DLD1 (cell line): ENCODE data around the gene ADAM33.

Experiments
- in situ Hi-C: cut with HindIII; loops from 2 replicates; pipeline ENCODE4 v1.10.0; 2017; ENCODE audit warnings: low sequenced_read_pairs

ADAM33 gene, protein sequence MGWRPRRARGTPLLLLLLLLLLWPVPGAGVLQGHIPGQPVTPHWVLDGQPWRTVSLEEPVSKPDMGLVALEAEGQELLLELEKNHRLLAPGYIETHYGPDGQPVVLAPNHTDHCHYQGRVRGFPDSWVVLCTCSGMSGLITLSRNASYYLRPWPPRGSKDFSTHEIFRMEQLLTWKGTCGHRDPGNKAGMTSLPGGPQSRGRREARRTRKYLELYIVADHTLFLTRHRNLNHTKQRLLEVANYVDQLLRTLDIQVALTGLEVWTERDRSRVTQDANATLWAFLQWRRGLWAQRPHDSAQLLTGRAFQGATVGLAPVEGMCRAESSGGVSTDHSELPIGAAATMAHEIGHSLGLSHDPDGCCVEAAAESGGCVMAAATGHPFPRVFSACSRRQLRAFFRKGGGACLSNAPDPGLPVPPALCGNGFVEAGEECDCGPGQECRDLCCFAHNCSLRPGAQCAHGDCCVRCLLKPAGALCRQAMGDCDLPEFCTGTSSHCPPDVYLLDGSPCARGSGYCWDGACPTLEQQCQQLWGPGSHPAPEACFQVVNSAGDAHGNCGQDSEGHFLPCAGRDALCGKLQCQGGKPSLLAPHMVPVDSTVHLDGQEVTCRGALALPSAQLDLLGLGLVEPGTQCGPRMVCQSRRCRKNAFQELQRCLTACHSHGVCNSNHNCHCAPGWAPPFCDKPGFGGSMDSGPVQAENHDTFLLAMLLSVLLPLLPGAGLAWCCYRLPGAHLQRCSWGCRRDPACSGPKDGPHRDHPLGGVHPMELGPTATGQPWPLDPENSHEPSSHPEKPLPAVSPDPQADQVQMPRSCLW

DNA sequence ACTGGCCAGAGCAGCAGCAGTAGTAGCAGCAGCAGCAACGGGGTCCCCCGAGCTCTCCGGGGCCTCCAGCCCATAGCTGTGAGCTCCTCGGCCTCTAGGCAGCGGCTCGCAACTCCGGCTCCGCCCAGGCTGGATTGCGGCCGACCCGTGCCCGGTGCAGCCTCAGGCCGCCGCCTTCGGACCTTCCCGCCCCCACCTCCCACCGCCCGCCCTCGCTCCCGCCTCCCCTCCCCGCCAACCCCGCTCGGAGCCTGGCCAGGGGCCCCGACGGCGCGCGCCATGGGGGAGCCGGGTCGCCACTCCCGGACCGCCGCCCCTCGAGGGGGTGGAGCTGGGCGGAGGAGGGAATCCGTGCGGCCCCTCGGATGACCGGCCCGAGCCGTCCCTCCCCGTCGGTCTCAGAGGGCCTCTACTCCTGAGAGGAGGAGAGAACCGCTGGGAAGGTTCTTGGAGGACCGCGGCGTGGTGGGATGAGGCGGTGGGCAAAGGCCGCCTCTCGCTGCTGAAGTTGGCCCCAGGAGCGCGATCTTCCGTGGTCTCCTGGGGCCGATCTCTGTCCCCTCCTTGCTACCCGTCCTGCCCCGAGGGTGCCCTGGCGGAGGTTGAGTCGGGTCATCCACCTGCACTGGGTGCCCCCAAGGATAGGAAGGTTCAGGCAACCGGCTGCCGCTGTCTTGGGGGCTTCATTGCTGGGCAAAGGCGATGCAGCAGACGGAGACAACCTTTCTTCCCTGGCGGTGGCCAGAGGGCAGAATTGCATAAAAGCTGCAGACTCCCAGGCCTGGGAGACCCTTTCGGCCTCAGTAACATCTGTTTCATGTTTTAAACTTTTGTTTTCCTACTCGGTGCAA, at the start of gene ADAM33:
Gene ADAM33, minus strand, starts transcription at position 80 of the 851 bp plus-strand sequence. Its CDS starts 6 bp downstream, at position 74.
- in situ Hi-C loops: no loop called here

DNA sequence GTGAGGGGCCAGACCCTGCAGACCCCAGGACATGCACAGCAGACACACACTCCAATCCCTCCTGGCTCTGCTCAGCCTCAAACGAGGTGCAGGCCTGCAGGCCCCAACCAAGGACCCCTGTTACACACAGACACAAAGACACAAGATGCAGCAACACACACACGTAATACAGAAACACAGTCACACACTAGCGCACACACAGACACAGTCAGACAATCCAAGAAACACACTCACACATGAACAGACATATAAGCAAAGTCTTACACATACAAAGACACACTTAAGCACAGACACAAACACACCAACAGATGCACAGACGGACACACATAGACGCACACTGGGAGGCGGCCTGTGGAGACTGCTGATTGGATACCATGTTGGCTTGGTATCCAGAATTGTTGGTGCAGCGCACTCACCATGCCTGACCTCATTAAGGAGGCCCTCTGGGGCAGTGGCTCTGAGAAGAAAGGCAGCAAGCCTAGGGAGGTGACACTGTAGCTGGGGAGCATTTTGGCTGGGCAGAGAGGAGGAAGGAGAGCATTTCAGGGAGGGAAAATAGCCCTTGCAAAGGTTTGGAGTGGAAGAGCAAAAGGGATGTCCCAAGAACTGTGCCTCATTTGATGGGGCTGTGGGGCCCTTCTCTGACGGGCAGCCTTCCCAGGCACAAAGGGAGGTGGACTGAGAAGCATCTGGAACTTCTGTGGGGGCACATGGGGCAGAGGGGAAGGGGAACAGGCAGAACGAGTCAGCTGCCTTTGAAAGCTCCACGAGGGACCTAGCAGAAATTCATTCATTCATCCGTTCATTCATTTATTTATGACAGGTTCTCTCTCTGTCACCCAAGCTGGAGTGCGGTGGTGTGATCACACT, 49.2 kb upstream of the ADAM33 start:
- in situ Hi-C loops: loop anchor here (25.0 kb wide), 1 partner anchor 94 kb away; no protein-coding TSS in a partner anchor

DNA sequence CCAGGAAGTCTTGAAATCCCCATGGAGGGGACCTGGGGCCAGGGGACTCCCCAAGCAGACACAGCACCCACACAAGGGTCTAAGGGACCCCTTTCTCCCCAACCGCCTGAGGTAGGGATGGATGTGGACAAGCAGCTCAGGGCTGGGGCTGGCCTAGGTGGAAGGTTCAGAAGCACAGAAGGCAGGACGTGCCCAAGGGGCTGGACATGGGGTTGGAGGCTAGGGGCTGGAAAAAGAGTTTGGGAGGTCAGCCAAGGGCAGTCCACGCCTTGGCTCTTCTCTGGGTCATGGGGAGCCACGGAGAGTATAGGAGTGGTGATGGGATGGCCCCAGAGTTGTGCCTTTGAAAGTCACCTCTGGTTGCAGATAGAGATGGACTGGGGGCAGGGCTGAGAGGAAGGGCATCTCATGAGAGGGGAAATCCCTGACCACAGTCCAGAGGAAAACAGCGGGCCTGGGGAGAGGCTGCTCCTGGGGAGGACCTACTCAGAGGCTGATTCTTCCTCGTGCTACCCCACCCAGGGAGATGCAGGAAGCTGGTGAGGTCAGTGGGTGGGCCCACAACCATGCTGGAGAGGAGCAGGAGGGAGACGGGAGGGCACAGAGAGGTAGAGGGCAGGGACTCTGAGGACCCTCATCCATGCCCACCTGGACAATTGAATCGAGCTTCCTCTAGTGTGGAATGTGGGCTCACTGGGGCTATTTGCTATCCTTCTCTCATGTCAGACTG, 48.2 kb upstream of the ADAM33 start:
- in situ Hi-C loops: loop anchor here (25.0 kb wide), 1 partner anchor 93 kb away; no protein-coding TSS in a partner anchor

DNA sequence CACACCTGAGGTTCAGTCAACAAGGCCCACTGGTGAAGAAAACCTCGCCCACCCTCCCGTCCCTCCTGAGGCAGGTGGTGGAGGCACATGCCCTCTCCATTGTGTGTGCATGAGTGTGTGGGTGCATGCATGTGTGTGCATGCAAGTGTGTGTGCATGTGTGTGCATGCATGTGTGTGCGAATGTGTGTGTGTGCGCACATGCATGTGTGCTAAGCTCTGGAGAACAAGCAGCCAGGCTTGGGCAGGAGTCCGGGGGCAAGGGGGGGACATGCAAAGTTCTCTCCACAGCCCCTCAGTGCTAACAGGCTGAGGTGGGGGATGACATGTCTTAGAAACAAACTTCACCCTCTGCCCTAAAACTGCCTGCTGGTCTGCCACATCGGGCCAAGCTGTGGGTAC, 47.6 kb upstream of the ADAM33 start:
- in situ Hi-C loops: loop anchor here (25.0 kb wide), 1 partner anchor 92 kb away; no protein-coding TSS in a partner anchor

DNA sequence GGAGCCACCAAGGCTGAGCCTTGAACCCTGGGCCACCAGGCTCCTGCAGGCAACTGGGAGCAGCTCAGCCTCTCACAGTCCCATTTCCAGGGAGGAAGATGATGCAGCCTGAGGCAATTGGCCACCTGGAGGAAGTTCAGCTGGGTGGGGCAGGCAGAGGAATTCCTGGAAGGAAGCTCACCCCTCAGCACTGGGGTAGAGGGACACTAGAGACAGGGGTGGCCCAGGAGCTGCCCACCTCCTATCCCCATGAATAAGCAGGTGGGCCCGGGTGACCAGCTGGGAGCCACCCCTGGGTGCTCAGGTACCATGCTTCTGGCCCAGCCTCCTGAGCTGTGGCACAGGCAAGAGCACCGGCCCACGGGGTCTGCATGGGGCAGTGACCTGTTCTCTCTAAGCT, 47.1 kb upstream of the ADAM33 start:
- in situ Hi-C loops: loop anchor here (25.0 kb wide), 1 partner anchor 92 kb away; no protein-coding TSS in a partner anchor

DNA sequence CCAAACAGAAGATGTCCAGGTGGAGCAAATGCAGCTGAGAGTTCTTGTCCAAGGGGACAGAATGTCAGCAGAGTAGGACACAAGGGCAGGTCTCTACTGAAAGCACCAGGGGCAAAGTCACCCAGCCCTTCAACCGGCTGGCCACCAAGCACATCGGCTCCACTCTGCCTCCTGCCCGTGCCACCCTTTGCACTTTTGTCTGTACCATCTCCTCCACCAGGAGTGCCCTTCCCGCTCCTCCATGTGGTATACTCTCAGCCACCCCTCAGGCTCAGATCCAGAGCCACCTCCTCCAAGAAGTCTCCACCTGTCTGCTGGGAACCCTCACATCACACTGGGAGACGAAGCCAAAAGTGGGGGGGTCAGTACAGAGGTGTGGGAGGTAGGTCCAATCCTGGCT, 46.5 kb upstream of the ADAM33 start:
- in situ Hi-C loops: loop anchor here (25.0 kb wide), 1 partner anchor 91 kb away; no protein-coding TSS in a partner anchor

DNA sequence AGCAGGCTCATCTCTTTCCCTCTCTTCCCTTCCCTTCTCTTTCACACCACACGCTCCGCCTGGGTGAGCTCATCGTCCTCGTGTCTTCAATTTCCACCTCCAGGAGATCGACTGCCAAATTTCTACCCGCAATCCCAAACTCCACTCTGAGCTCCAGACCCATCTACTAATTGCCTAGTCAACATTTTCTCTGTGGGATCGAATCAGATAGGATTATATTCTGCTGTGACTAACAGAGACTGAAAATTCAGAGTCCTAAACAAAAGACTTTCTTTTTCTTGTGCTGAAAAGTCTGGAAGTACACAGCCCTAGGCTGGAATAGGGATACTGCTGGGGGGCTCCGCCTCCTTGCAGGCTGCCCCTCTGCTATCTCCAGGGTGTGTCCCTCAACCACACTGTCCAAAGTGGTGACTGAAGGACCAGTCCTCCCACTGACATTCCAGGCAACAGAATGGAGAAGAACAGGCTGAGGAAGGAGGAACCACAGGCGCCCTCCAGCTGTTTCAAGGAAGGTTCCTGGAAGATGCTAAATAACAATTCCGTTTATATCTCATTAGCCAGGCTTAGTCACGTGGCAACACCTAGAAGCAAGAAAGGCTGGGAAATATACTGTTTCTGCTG, 45.7 kb upstream of the ADAM33 start:
- in situ Hi-C loops: loop anchor here (25.0 kb wide), 1 partner anchor 90 kb away; no protein-coding TSS in a partner anchor

DNA sequence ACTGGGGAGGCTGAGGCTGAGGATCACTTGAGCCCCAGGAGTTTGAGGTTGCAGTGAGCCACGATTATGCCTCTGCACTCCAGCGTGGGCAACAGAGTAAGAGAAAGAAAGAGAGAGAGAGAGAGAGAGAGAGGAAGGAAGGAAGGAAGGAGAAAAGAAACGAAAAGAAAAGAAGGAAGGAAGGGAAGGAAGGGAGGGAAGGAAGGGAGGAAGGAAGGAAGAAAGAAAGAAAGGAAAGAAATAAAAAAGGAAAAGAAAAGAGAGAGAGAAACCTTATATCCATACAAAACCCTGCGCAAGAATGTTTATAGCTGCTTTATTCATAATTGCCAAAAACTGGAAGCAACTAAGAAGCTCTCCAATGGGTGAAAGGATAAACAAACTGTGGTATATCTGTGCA, 42.5 kb upstream of the ADAM33 start:
- in situ Hi-C loops: no loop called here

DNA sequence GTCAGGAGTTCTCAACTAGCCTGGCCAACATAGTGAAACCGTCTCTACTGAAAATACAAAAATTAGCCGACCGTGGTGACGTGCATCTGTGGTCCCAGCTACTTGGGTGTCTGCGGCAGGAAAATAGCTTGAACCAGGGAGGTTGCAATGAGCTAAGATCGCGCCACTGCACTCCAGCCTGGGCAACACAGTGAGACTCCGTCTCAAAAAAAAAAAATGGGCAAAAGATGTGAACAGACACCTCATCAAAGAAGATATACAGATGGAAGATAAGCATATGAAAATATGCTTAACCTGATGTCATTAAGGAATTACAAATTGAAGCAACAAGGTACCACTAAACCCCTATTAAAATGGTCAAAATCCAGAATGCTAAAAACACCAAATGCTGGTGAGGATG, 41.5 kb upstream of the ADAM33 start:
- in situ Hi-C loops: no loop called here

DNA sequence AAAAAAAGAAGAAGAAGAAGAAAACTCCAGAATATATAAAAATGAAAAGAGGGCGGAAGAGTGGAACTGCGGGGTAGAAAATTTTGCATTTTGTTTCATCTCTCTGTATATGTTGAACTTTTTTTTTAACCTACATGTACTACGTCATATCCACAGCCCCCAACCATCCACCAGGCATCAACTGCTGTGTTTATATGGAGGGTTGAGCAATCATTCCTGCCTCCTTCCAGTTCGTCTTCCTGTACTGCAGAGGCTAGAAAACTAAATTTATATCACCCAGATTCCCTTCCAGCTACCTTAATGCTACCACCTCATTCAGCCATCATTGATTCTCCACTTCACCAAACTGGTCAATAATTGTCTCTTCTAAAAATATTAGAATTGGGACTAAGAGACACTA, 40.1 kb upstream of the ADAM33 start:
- in situ Hi-C loops: no loop called here

DNA sequence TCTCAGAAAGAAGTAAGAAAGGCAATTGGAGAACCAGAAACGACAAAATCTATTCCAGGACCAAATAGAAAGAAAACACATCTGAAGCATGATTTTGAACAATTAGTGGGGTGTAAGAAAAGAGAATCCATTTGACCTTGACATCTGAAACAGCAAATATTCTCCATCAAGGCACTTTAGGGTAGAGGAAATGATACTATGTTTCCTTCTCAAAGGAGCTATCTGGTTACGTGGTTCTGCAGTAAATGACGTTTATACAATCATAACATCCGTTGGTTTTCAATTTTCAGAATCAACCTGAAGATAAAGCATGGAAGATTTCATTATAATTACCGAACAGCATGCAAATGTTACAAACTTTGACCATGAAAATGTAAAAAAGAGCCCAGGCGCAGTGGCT, 38.8 kb upstream of the ADAM33 start:
- in situ Hi-C loops: no loop called here

DNA sequence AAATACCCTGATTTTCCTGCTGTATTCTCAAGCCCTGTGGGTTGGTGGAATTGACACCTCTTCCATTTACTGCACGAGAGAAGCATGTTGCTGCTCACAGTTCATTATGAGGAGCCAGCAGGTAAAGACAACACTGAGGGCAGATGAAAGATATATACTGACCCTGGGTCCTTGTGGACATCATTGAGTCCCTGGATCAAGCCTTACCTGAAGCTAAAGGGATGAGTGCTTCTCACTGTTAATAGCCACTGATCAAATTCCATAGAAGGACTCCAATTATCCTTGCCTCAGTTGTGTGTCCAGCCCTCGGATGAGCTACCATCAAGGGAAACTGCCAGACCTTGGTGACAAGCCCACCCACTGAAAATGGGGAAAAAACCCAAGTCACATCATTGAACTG, 38.3 kb upstream of the ADAM33 start:
- in situ Hi-C loops: no loop called here

DNA sequence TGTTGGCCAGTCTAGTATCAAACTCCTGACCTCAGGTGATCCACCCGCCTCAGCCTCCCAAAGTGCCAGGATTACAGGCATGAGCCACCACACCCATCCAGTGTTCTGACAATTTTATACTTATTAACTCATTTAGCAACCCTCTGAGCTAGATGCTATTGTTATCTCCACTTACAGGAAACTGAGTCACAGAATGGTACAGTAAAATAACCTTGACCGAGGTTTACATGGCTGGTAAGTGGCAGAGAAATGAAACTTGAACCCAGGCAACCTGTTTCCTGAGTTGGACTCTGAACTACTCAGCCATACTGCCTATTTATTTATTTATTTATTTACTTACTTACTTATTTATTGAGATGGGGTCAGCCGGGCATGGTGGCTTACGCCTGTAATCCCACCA, 37.2 kb upstream of the ADAM33 start:
- in situ Hi-C loops: no loop called here

DNA sequence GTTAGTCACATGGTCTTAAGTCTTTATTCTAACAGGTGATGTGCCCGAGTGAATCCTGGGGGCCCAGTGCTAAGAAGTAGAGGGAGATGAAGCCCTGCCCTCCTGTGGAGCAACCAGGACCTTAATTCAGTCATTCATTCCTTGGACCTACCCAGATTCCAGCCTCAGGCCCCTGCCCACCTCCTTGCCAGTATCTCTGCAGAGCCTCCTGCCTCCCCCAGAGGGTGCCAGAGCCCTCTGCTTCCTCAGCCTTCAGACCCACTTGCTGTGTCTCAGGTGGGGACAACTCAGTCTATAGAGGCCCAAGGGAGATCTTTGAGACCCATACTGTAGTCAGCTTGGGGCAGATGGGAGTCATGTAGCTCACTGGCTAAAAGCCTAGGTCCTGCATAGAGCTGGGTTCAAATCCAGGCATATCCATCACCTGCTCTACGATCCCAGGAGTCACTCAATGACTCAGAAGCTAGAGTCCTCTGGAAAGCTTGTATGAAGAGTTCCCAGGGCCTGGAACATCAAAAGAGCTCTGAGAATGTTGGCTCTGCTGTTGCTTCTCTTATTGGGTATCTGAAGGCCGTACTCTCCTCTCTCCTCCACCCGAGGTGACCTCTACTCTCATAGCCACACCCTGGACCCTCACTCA, 34.5 kb upstream of the ADAM33 start:
- in situ Hi-C loops: no loop called here

DNA sequence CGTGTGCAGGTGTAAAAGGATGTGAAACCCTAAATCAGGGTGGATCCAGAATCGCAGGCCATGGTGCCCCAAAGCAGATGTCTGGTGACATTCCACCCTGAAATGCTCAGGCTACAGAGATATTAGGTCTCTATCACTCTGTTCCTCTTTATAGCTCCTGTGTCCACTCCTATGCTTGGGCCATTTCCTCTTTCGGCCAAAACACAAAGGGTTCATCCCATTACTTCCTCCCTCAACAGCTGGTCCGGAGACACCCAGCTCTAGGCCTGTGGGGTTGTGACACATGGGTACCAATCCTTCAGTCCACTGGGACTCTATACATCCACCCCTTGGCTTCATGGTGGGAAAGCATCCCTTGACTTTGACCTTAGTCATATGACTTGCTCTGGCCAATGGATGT, 32.3 kb upstream of the ADAM33 start:
- in situ Hi-C loops: no loop called here

DNA sequence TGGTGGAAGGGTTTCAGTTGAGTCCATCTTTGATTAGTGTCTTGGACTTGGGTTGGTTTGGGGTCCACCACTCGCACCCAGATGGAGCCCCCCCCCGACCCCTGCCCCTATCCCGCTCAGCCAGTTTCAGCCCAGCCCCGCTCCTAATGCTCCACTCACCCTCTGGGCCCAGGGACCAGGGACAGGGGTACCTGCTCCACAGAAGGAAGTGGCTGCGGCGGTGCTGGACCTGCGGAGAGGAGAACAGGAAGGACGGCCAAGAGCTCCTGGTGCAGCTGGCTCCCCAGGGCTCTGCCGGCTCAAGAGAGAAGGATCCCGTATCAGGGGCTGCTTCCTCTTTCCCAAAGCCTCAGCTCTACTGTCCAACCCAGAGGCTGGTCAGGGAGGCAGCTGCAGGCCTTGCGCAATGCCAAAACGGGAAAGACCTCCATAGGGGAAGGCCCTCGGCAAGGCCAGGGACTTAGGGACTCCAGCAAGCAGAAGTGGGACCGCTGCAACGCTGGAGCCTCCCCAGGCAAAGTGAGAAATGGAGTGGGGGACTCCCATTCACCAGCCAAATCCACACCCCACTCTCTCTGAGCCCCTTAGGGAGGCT, 30.6 kb upstream of the ADAM33 start, which contains the start of gene SIGLEC1:
Gene SIGLEC1, minus strand, starts transcription at position 322 of the 595 bp plus-strand sequence. CDS start 5,472 bp downstream, outside the sequence.
- in situ Hi-C loops: no loop called here

DNA sequence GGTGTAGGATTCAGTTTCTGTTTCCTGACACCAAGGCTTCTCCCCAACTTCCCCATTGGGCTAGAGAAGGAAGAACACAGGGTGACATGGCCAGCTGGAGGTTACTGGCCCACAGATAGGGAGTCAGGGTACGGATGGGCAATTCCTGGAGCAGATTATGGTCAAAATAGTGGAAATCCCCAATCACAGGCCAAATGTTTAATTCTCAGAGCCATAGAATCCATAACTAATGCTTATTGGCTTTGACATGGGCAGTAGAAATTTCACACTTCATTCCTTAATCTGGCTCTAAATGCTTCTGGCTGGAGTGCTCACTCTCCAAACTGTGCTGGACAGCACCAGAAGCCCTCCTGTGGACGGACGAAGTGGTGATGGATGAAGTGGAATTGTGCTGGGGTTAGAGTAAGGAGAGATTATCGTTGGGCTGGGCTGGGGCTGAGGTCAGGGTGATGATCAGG, 29.7 kb upstream of the ADAM33 start:
- in situ Hi-C loops: no loop called here
